H54 (cell line): ENCODE measurements around the gene FCER1G.

Experiments
- DNase-seq: peaks from one replicate; pipeline ENCODE4 v3.0.0; 2011; ENCODE audit warnings: low spot score, mixed read lengths; ENCODE audit not compliant: insufficient read length
- FAIRE-seq: peaks from 3 replicates; lab custom pipeline; 2011; peaks lifted over from hg19 to GRCh38; lab: Jason Lieb, UNC
- POLR2A ChIP-seq: IDR thresholded peaks from 2 replicates; pipeline ENCODE4 v1.6.1; 2011; ENCODE audit warnings: low read depth, mild to moderate bottlenecking, low read length

The FCER1G gene

GRCh38 chr1:161196111-161196510 lies 19.0 kb upstream of the FCER1G start:
- no peak for FAIRE-seq

GRCh38 chr1:161196521-161197451 lies 18.3 kb upstream of the FCER1G start:
- no peak for TF ChIP-seq POLR2A
- DNase-seq: no peak
- no peak for FAIRE-seq

More at GRCh38 chr1:161196111-161196510, 19.0 kb upstream of the FCER1G start:
- DNase-seq: no peak
- no peak for TF ChIP-seq POLR2A

GRCh38 chr1:161197560-161198193 lies 17.4 kb upstream of the FCER1G start:
- FAIRE-seq (no peak), DNase-seq (no peak)
- TF ChIP-seq POLR2A: no peak

GRCh38 chr1:161198194-161198896 lies 16.8 kb upstream of the FCER1G start:
- FAIRE-seq: no peak

GRCh38 chr1:161198897-161199431 lies 16.1 kb upstream of the FCER1G start, which contains the start of gene ADAMTS4:
Gene ADAMTS4 (minus strand): TSS chr1:161199054. CDS start chr1:161198627, 427 bp downstream.
- FAIRE-seq: no peak
- no peak for DNase-seq

More at GRCh38 chr1:161198194-161198896, 16.8 kb upstream of the FCER1G start:
- TF ChIP-seq POLR2A: no peak
- no peak for DNase-seq

GRCh38 chr1:161199506-161200139 lies 15.5 kb upstream of the FCER1G start:
- FAIRE-seq (no peak), DNase-seq (no peak)
- TF ChIP-seq POLR2A: no peak

More at GRCh38 chr1:161198897-161199431, 16.1 kb upstream of the FCER1G start, which contains the start of gene ADAMTS4:
- no peak for TF ChIP-seq POLR2A

- no peak for DNase-seq
- no peak for TF ChIP-seq POLR2A
- no peak for FAIRE-seq
These were observed 14.6 kb upstream of the FCER1G start for GRCh38 chr1:161200421-161200991.

- no peak for DNase-seq
- no peak for FAIRE-seq
- TF ChIP-seq POLR2A: no peak
These were observed 13.9 kb upstream of the FCER1G start for GRCh38 chr1:161200992-161201835.

GRCh38 chr1:161201836-161202712 lies 13.0 kb upstream of the FCER1G start, which contains the start of gene NDUFS2:
Gene NDUFS2 (plus strand): TSS chr1:161202367. CDS start chr1:161202386, 19 bp downstream.
- DNase-seq (peak; percentile 86), FAIRE-seq (peak; percentile 58)
- TF ChIP-seq POLR2A: peak; percentile 73; the same call in 1 of the 2 replicates

- FAIRE-seq: no peak
- no peak for TF ChIP-seq POLR2A
- DNase-seq: no peak
These were observed 8.5 kb upstream of the FCER1G start for GRCh38 chr1:161206411-161207140.

- FAIRE-seq (no peak), DNase-seq (no peak)
- TF ChIP-seq POLR2A: no peak
These were observed 7.9 kb upstream of the FCER1G start for GRCh38 chr1:161207173-161207572.
